B cell (primary cell): ENCODE data around the gene GRK3. TPM values are rescaled to one million over a fixed set of nuclear protein-coding genes. Genes with fewer than 3 reads are reported as not detected.

Experiments
- ATAC-seq: fragments of 200-7000 bp; cut with Tn5 transposase; one replicate; pipeline ENCODE4 v1.10.0; 2021; ENCODE audit warnings: low read depth, mild to moderate bottlenecking, moderate number of reproducible peaks, moderate library complexity
- CTCF ChIA-PET: fragments of 350-600 bp; sonication (Branson Sonifier 250); formaldehyde crosslinking; loops from one replicate; lab custom pipeline; 2021; ENCODE audit warnings: antibody characterized with exemption, inconsistent platforms; lab: Charles Lee
- POLR2A ChIA-PET: fragments of 350-600 bp; sonication (Branson Sonifier 250); formaldehyde crosslinking; loops from one replicate; lab custom pipeline; 2021; ENCODE audit warnings: antibody characterized with exemption; lab: Charles Lee
- DNase-seq: peaks from one replicate; pipeline ENCODE4 v3.0.0; 2013
- H2AFZ ChIP-seq: 2 replicates; pipeline ENCODE4 v1.6.1; 2012; ENCODE audit warnings: mild to moderate bottlenecking, low read depth, low read length; ENCODE audit not compliant: insufficient read depth, poor library complexity, severe bottlenecking
- H3K27ac ChIP-seq, 2 donors: 1 replicate in 1 of 2; 2 replicates in 1 of 2; pipeline ENCODE4 v1.5.1; 2012 to 2013; ENCODE audit warnings: low read length in 2 of 2, mild to moderate bottlenecking in 2 of 2, moderate library complexity in 1 of 2
- H3K27me3 ChIP-seq, 4 experiments: fragments of 200-600 bp in 1 of 4; sonication (generic) in 1 of 4; replicated peaks in 1 of 4; 1 replicate in 2 of 4; 2 replicates in 2 of 4; pipeline versions ENCODE4 v1.6.1 to v1.7.0; 2013 to 2016; ENCODE audit warnings: low read length in 3 of 4, mild to moderate bottlenecking in 2 of 4, mixed read lengths in 1 of 4, moderate library complexity in 1 of 4; ENCODE audit not compliant: insufficient read depth in 4 of 4, control insufficient read depth in 3 of 4; ENCODE audit errors: control extremely low read depth in 1 of 4
- H3K36me3 ChIP-seq, 2 experiments: replicated peaks in 1 of 2; 1 replicate in 1 of 2; 2 replicates in 1 of 2; pipeline versions ENCODE4 v1.6.1 to v1.7.1; 2013; ENCODE audit warnings: low read length in 1 of 2; ENCODE audit not compliant: insufficient read depth in 2 of 2, control insufficient read depth in 1 of 2; ENCODE audit errors: control extremely low read depth in 1 of 2, extremely low read depth in 1 of 2
- H3K4me1 ChIP-seq, 2 donors: fragments of 200-600 bp in 1 of 2; sonication (generic) in 1 of 2; 1 replicate in 1 of 2; 2 replicates in 1 of 2; pipeline versions ENCODE4 v1.5.1 to v1.6.1; 2013 to 2017; ENCODE audit warnings: low read length in 2 of 2; ENCODE audit not compliant: control insufficient read depth in 2 of 2, insufficient read depth in 2 of 2
- H3K4me2 ChIP-seq: replicated peaks from 2 replicates; pipeline ENCODE3; 2012; ENCODE audit warnings: mild to moderate bottlenecking, low read depth, low read length; ENCODE audit not compliant: poor library complexity, severe bottlenecking
- H3K4me3 ChIP-seq, 5 experiments: fragments of 200-600 bp in 1 of 5; sonication (generic) in 1 of 5; 1 replicate in 3 of 5; 2 replicates in 2 of 5; pipeline versions ENCODE4 v1.5.1 to v1.7.0; 2011 to 2016; ENCODE audit warnings: low read length in 4 of 5, mild to moderate bottlenecking in 4 of 5, low read depth in 2 of 5, control low read depth in 1 of 5, moderate library complexity in 1 of 5; ENCODE audit not compliant: insufficient read depth in 1 of 5; ENCODE audit errors: control extremely low read depth in 1 of 5, extremely low read depth in 1 of 5
- H3K79me2 ChIP-seq: fragments of 200-600 bp; sonication (generic); one replicate; pipeline ENCODE4 v1.6.0; 2016; ENCODE audit warnings: low read length; ENCODE audit not compliant: control insufficient read depth, insufficient read depth
- H3K9ac ChIP-seq: fragments of 200-600 bp; sonication (generic); 2 replicates; pipeline ENCODE4 v1.6.1; 2017; ENCODE audit warnings: mild to moderate bottlenecking, low read length, moderate library complexity
- H3K9me3 ChIP-seq, 3 donors: one replicate each; pipeline versions ENCODE4 v1.6.1 to v1.7.1; 2013; ENCODE audit warnings: low read length in 2 of 3; ENCODE audit not compliant: control insufficient read depth in 2 of 3, insufficient read depth in 1 of 3; ENCODE audit errors: control extremely low read depth in 1 of 3
- H4K20me1 ChIP-seq: 2 replicates; pipeline ENCODE4 v1.6.0; 2012; ENCODE audit warnings: mild to moderate bottlenecking, low read length; ENCODE audit not compliant: insufficient read depth, control insufficient read depth, poor library complexity, severe bottlenecking
- H3K27ac Mint-ChIP-seq: one replicate; pipeline ENCODE4 v1.8.0; 2021; ENCODE audit warnings: mixed read lengths
- H3K27me3 Mint-ChIP-seq: one replicate; pipeline ENCODE4 v1.8.0; 2021; ENCODE audit warnings: mixed read lengths
- H3K4me1 Mint-ChIP-seq: one replicate; pipeline ENCODE4 v1.8.0; 2021; ENCODE audit warnings: mixed read lengths
- H3K4me3 Mint-ChIP-seq: one replicate; pipeline ENCODE4 v1.8.0; 2021; ENCODE audit warnings: mixed read lengths
- H3K9me3 Mint-ChIP-seq: one replicate; pipeline ENCODE4 v1.8.0; 2022; ENCODE audit warnings: mixed read lengths; ENCODE audit not compliant: insufficient read depth
- EZH2 ChIP-seq: IDR thresholded peaks from 2 replicates; pipeline ENCODE4 v1.6.1; 2012; ENCODE audit warnings: borderline replicate concordance, low read depth, mild to moderate bottlenecking, moderate library complexity, low read length; ENCODE audit not compliant: insufficient read depth, poor library complexity, severe bottlenecking
- WGBS: methylation state at CpG from one replicate; pipeline ENCODE4 v1.1.5; 2013; ENCODE audit warnings: missing lambda C conversion rate; ENCODE audit not compliant: insufficient coverage; 5-methylcytosine and 5-hydroxymethylcytosine counted together
- intact Hi-C: fragments of 100-400 bp; cut with micrococcal nuclease; formaldehyde crosslinking; loops from one replicate; pipeline ENCODE4 v1.10.0; 2022
- polyA plus RNA-seq: library from polyadenylated mRNA; depleted of rRNA; stranded (reverse); fragments of >200 nt; gene quantifications from 2 replicates; pipeline ENCODE4 v1.2.3, GENCODE V29; 2012
- total RNA-seq, 2 donors: library from RNA; stranded (reverse); fragments of 120-200 nt in 1 of 2; gene quantifications; 1 replicate in 1 of 2; 2 replicates in 1 of 2; pipeline versions ENCODE4 v1.2.3 to v1.2.4, GENCODE V29; 2013 to 2022
- TF ChIP-seq, protein P1 (sequence below): fragments of 200-600 bp; IDR thresholded peaks from one replicate; pipeline ENCODE4 v1.8.0; 2022; ENCODE audit warnings: antibody characterized with exemption, mild to moderate bottlenecking

GRK3 gene
- total and polyA plus RNA-seq, 2 donors (not counting 1 experiment from before 2014, with no cell fraction given), result 17.6 to 61.0 TPM

DNA sequence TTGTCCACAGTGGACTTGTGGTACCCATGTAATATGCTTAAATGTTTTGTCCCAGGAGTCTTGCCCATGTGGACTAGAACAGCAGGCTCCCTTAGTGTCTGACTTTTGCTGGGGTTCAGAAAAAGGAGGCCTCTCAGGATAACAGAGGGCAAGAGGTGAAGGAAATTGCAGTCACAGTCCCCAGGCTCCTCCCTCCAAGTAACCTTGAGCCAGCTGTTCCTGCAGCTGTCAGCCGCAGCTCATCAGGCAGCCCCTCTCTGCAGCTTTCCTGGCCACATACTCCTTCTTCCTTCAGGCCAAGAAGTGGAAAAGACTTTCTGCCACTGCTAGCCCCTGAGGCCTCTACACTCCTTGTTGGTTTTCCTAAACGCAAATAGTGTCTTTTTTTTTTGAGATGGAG is 171.2 kb downstream of the GRK3 start:
- Histone ChIP-seq H3K9me3 (no peaks in the 10 kb centered on the region), H3K4me1 (peaks cover 0 to 3% of the 10 kb centered on the region in 2 donors), H3K27ac (no peak overlapping the region), H3K36me3 (no peaks in the 10 kb centered on the region), H2AFZ (no peak overlapping the region), H3K79me2 (no peaks in the 10 kb centered on the region), H3K4me2 (no peak overlapping the region), H3K27me3 (peaks cover 0 to 8% (median 4%) of the 10 kb centered on the region in 4 experiments), H4K20me1 (no peaks in the 10 kb centered on the region), H3K9ac (no peak overlapping the region), H3K4me3 (no peak overlapping the region)
- no peak for TF ChIP-seq EZH2
- TF ChIP-seq, protein P1, sequence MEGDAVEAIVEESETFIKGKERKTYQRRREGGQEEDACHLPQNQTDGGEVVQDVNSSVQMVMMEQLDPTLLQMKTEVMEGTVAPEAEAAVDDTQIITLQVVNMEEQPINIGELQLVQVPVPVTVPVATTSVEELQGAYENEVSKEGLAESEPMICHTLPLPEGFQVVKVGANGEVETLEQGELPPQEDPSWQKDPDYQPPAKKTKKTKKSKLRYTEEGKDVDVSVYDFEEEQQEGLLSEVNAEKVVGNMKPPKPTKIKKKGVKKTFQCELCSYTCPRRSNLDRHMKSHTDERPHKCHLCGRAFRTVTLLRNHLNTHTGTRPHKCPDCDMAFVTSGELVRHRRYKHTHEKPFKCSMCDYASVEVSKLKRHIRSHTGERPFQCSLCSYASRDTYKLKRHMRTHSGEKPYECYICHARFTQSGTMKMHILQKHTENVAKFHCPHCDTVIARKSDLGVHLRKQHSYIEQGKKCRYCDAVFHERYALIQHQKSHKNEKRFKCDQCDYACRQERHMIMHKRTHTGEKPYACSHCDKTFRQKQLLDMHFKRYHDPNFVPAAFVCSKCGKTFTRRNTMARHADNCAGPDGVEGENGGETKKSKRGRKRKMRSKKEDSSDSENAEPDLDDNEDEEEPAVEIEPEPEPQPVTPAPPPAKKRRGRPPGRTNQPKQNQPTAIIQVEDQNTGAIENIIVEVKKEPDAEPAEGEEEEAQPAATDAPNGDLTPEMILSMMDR, result no peak
- no peak overlapping the region for H3K4me3 Mint-ChIP-seq
- H3K4me1 Mint-ChIP-seq, result peaks cover 4% of the 10 kb centered on the region
- ChIA-PET POLR2A (interaction anchor here (0.7 kb wide), 1 partner anchor 1855 kb away, joined by 3 read pairs; no protein-coding TSS in a partner anchor), CTCF (no interaction called here)
- WGBS, result no CpG with 5 or more reads among the region's 2 CpGs
- no peak for DNase-seq
- no peaks in the 10 kb centered on the region for H3K9me3 Mint-ChIP-seq
- peaks cover 23% of the 10 kb centered on the region for H3K27me3 Mint-ChIP-seq
- no peak for ATAC-seq
- no peak overlapping the region for H3K27ac Mint-ChIP-seq
- intact Hi-C loops, result no loop called here

DNA sequence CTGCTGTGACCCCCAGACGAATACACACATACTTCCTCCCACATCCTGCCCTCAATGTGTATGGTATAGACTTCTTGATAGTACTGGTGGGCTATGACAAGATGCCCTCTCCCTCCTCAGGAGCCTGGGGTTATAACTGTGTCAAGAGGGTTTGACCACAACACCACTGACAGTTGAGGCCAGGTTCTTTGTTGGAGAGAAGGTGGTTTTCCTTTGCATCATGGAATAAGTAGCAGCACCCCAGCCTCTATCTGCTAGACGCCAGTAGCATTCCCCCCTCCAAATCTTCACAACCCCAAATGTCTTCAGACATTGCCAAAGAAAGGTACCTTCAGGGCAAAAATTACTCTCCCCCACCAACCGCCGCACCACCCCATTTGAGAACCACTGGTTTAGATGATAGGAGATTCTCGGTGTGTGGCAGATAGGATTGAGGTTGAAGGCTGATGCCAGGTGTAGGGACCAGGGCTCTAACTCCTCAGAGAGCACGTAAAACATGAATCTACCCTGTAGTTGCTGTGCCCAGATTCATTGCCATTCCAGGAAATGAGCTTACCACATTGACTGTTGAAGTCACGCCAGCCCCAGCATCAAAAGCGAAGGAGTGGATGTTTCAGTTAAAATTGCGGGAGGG is 172.0 kb downstream of the GRK3 start:
- H3K36me3 ChIP-seq, result no peaks in the 10 kb centered on the region
- H3K79me2 ChIP-seq, result no peaks in the 10 kb centered on the region
- no peak for ATAC-seq
- H3K4me3 ChIP-seq, result no peak overlapping the region
- Mint-ChIP-seq H3K4me1 (peaks cover 4% of the 10 kb centered on the region), H3K27ac (no peak overlapping the region), H3K4me3 (no peak overlapping the region), H3K9me3 (no peaks in the 10 kb centered on the region), H3K27me3 (peaks cover 25% of the 10 kb centered on the region)
- no peaks in the 10 kb centered on the region for H3K9me3 ChIP-seq
- H3K27ac ChIP-seq, result no peak overlapping the region
- peaks cover 0 to 3% of the 10 kb centered on the region in 2 donors for H3K4me1 ChIP-seq
- POLR2A ChIA-PET, result no interaction called here
- H2AFZ ChIP-seq, result no peak overlapping the region
- H3K9ac ChIP-seq, result no peak overlapping the region
- intact Hi-C loops, result no loop called here
- peak overlapping the region; percentile 22 for H3K4me2 ChIP-seq
- peaks cover 0 to 8% (median 4%) of the 10 kb centered on the region in 4 experiments for H3K27me3 ChIP-seq
- DNase-seq, result no peak
- TF ChIP-seq EZH2, result no peak
- TF ChIP-seq, protein P1, result no peak
- CTCF ChIA-PET, result no interaction called here
- H4K20me1 ChIP-seq, result no peaks in the 10 kb centered on the region
- WGBS, result no CpG with 5 or more reads among the region's 9 CpGs
